Heart left ventricle (tissue), 13 donors: ENCODE data around the gene ATG12.

Experiments
- POLR2A ChIP-seq, 2 donors: fragments of 450-650 bp; IDR thresholded peaks; one replicate each; pipeline ENCODE4 v1.6.1; 2017; ENCODE audit warnings: antibody characterized with exemption in 2 of 2, mild to moderate bottlenecking in 2 of 2, moderate library complexity in 2 of 2
- TF ChIP-seq, protein P1 (sequence below), 12 donors: fragments of 200-600 bp; sonication (generic) in 4 of 12; IDR thresholded peaks; one replicate each; pipeline versions ENCODE4 v1.5.0 to v1.8.0; 2018 to 2022; ENCODE audit warnings: antibody characterized with exemption in 12 of 12, mild to moderate bottlenecking in 5 of 12
- donor health status: ischemic (EF 13 %, LVEDD 7.1; RV severe dilation, severe dysfunction).
- donor health status: DM: no; HTN: yes; CAD: no.
- donor health status: DM: no; HTN: no; CAD: no.
- donor health status: ischemic (EF 25% LVEDD 6.9; RV normal size, moderate dysfunction).
- donor health status: ischemic (EF 25% LVEDD 5.7; RV mildly dilated, moderate dysfunction).
- donor health status: ischemic (EF 35%, LVEDD 5.7; RV mildly dilated, moderate dysfunction).
- donor health status: nonischemic (EF 11% LVEDD 7.7; RV severe dilation, severe dysfunction).
- donor health status: DM: yes; HTN: yes; CAD: no.
- donor health status: PGD.
- donor health status: ischemic (EF 29% LVEDD 5.4; RV normal size, mild dysfunction).
- donor health status: nonischemic (EF 23%, LVEDD 6.1; RV moderate dilation, normal function).

DNA sequence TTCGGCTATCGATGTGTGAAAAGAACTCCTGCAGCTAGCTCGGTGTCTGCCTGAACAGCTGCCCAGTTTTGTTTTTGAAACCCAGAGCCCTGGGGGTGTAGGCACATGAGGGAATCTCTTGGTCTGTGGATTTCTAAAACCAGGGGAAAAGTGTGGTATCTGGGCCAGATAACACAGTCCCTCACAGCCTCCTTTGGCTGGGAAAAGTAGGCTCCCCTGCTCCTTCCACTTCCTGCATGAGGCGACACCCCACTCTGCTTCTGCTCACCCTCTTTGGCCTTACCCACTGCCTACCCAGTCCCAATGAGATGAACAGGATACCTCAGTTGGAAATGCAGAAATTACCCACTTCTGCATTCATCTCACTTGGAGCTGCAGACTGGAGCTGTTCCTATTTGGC lies 15.4 kb downstream of the ATG12 start:
- TF ChIP-seq, protein P1, sequence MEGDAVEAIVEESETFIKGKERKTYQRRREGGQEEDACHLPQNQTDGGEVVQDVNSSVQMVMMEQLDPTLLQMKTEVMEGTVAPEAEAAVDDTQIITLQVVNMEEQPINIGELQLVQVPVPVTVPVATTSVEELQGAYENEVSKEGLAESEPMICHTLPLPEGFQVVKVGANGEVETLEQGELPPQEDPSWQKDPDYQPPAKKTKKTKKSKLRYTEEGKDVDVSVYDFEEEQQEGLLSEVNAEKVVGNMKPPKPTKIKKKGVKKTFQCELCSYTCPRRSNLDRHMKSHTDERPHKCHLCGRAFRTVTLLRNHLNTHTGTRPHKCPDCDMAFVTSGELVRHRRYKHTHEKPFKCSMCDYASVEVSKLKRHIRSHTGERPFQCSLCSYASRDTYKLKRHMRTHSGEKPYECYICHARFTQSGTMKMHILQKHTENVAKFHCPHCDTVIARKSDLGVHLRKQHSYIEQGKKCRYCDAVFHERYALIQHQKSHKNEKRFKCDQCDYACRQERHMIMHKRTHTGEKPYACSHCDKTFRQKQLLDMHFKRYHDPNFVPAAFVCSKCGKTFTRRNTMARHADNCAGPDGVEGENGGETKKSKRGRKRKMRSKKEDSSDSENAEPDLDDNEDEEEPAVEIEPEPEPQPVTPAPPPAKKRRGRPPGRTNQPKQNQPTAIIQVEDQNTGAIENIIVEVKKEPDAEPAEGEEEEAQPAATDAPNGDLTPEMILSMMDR (IDR thresholded peaks at IDR 0.05): no peak
- TF ChIP-seq POLR2A (IDR thresholded peaks at IDR 0.05): no peak
